OCI-LY7 (cell line): ENCODE measurements around the gene ZNF516.

Source experiments
- CTCF ChIP-seq: fragments of 200-600 bp; sonication (generic); conservative IDR thresholded peaks from 2 replicates; pipeline ENCODE4 v1.5.1; 2014; ENCODE audit warnings: mild to moderate bottlenecking, antibody characterized with exemption, low read length, moderate library complexity, mixed read lengths
- EZH2phosphoT487 ChIP-seq: fragments of 200-600 bp; sonication (generic); IDR thresholded peaks from 2 replicates; pipeline ENCODE4 v1.6.1; 2018; ENCODE audit warnings: low read depth, borderline replicate concordance, mild to moderate bottlenecking, mixed run types, antibody characterized with exemption, low read length, moderate library complexity, mixed read lengths

- TF ChIP-seq CTCF (no peak), EZH2phosphoT487 (no peak)
These were observed 48.5 kb downstream of the ZNF516 start for GRCh38 chr18:76446321-76447257.
